ENCODE measurements around the gene KAZN. TPM values are rescaled to one million over a fixed set of nuclear protein-coding genes. Genes with fewer than 3 reads are reported as not detected.

The KAZN gene
- total RNA-seq, 1 donor from 2014 or later = 11.6 TPM

DNA sequence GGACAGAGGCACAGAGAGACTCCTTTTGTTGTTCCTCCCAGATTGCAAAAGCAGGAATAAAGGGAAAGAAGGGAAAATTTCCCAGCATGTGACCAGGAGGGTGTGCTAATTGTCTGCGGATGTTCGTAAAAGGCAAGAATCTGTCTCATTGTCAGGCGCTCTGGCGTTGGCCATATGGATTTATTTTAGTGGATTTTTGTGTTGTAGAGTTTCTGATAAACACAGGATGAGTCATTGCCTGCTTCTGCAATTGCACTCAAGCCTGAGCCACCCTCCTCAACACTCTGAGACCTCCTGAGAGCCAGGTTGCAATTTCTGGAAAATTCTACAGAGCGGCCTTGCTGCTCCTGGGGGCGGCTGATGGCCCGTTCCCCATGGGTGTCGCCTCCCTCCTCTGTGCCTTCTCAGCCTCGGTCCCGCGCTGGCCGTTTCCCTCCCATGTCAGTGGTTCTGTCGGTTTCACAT lies 227.7 kb downstream of the KAZN start:
- Mint-ChIP-seq H3K9me3 (no peaks in the 10 kb centered on the region), H3K27me3 (ENCODE audit: low read depth) (no peaks in the 10 kb centered on the region), H3K27ac (ENCODE audit: unreplicated experiment) (peak overlapping the region; percentile 39), H3K4me1 (no peaks in the 10 kb centered on the region), H3K36me3 (ENCODE audit: low read depth) (no peaks in the 10 kb centered on the region), H3K4me3 (no peak overlapping the region)
- TF ChIP-seq, protein P1, sequence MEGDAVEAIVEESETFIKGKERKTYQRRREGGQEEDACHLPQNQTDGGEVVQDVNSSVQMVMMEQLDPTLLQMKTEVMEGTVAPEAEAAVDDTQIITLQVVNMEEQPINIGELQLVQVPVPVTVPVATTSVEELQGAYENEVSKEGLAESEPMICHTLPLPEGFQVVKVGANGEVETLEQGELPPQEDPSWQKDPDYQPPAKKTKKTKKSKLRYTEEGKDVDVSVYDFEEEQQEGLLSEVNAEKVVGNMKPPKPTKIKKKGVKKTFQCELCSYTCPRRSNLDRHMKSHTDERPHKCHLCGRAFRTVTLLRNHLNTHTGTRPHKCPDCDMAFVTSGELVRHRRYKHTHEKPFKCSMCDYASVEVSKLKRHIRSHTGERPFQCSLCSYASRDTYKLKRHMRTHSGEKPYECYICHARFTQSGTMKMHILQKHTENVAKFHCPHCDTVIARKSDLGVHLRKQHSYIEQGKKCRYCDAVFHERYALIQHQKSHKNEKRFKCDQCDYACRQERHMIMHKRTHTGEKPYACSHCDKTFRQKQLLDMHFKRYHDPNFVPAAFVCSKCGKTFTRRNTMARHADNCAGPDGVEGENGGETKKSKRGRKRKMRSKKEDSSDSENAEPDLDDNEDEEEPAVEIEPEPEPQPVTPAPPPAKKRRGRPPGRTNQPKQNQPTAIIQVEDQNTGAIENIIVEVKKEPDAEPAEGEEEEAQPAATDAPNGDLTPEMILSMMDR (conservative IDR thresholded peaks at IDR 0.05) = no peak
- DNase-seq (ENCODE audit: low read depth, low spot score) = no peak

DNA sequence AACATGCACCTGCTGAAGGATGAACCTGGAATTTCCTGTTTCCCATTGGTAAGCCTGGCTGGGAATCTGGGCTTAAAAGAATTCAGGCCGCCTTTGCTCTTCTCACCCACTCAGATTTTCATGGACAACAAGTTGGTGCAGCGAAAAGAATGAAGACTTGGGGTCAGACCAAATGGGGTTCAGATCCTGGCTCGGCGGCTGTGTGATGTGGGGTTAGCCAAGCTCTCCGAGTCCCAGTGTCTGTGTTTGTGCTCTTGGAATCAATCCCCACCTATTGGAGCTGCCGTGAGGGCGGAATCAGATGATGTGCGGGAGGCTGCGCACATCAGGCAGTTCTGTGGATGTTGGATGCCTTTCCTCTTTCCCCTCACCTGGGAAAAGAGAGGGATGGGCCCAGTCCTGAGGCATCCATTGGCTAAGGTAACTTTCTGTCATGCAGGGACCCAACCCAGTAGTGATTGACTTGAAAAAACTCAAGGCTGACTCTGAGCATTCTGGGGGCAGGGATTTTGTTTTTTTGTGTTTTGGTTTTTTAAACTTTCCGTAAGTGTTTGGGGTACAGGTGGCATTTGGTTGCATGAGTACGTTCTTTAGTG lies 228.3 kb downstream of the KAZN start:
- Mint-ChIP-seq H3K27ac (ENCODE audit: unreplicated experiment) (peak overlapping the region; percentile 10), H3K36me3 (ENCODE audit: low read depth) (no peaks in the 10 kb centered on the region), H3K4me3 (no peak overlapping the region), H3K27me3 (ENCODE audit: low read depth) (no peaks in the 10 kb centered on the region), H3K4me1 (no peaks in the 10 kb centered on the region), H3K9me3 (no peaks in the 10 kb centered on the region)
- no peak for DNase-seq (ENCODE audit: low read depth, low spot score)
- TF ChIP-seq, protein P1 (conservative IDR thresholded peaks at IDR 0.05) = no peak

- Mint-ChIP-seq H3K27me3 (ENCODE audit: low read depth) (no peaks in the 10 kb centered on the region), H3K36me3 (ENCODE audit: low read depth) (no peaks in the 10 kb centered on the region), H3K27ac (ENCODE audit: unreplicated experiment) (no peak overlapping the region), H3K9me3 (no peaks in the 10 kb centered on the region), H3K4me3 (no peak overlapping the region), H3K4me1 (no peaks in the 10 kb centered on the region)
- TF ChIP-seq, protein P1 (conservative IDR thresholded peaks at IDR 0.05) = no peak
- no peak for DNase-seq (ENCODE audit: low read depth, low spot score)
Measured at GRCh38 chr1:14827870-14828269, 229.4 kb downstream of the KAZN start.

DNA sequence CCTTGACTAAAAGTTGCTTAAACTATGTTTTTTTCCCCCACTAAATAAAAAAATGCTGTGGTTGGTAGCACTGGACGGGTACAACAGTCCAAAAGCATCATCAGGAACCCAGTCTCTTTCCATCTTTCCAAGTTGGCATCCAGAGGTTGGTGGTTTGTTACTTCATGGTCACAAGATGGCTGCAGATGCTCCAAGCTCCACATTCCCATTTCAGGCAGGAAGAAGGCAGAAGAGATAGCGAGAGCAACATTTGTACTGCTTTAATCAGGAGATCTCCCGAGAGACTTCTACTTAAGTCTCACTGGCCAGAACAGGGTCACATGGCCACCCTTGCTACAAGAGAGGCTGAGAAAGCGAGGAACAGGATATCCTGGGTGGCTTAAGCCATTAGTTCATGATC lies 230.2 kb downstream of the KAZN start:
- Mint-ChIP-seq H3K9me3 (no peaks in the 10 kb centered on the region), H3K27me3 (ENCODE audit: low read depth) (no peaks in the 10 kb centered on the region), H3K4me1 (peaks cover 4% of the 10 kb centered on the region), H3K4me3 (no peak overlapping the region), H3K36me3 (ENCODE audit: low read depth) (no peaks in the 10 kb centered on the region), H3K27ac (ENCODE audit: unreplicated experiment) (no peak overlapping the region)
- no peak for DNase-seq (ENCODE audit: low read depth, low spot score)
- TF ChIP-seq, protein P1 (conservative IDR thresholded peaks at IDR 0.05) = no peak

DNA sequence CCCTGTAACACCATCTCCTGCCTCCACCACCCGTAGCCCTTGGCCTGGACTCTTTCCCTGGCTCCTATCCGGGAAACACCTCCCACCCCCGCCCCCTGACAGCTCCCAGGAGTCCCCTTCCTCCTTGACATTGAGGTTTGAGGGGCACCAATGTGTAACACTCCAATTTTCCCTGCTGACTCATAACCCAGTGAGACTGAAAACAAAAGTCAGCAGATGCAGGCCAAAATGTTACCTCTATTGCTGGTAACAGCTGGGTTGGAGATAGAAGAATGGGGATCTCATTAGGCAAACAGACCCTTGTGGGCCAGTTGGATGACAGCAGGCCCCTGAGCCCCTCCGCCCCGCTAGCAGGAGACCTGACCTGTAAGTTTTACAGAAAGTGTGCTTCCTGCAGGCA lies 237.2 kb downstream of the KAZN start:
- Mint-ChIP-seq H3K9me3 (peaks cover 2% of the 10 kb centered on the region), H3K36me3 (ENCODE audit: low read depth) (peaks cover 2% of the 10 kb centered on the region), H3K4me1 (peaks cover 4% of the 10 kb centered on the region), H3K4me3 (no peak overlapping the region), H3K27me3 (ENCODE audit: low read depth) (no peaks in the 10 kb centered on the region), H3K27ac (ENCODE audit: unreplicated experiment) (no peak overlapping the region)
- DNase-seq (ENCODE audit: low read depth, low spot score) = no peak
- TF ChIP-seq, protein P1 (conservative IDR thresholded peaks at IDR 0.05) = no peak

Measured in neural crest cell (in vitro differentiated cells).